ENCODE results near the gene AOC1.

DNA sequence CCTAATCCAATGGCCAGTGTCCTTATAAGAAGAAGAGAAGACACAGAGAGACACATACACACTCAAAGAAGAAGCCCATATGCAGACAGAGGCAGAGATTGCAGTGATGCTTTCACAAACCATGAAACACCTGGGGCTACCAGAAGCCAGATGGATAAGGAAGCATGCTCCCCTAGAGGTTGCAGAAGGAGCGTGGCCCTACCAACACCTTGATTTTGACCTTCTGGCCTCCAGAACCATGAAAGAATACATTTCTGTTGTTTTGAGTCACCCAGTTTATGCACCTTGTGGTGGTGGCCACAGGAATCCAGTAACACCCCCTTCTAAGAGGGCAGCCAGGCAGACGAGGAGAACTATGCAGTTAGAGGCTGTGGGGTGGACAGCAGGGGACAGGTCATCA is 43.5 kb downstream of the AOC1 start:
- TF ChIP-seq, protein P1, sequence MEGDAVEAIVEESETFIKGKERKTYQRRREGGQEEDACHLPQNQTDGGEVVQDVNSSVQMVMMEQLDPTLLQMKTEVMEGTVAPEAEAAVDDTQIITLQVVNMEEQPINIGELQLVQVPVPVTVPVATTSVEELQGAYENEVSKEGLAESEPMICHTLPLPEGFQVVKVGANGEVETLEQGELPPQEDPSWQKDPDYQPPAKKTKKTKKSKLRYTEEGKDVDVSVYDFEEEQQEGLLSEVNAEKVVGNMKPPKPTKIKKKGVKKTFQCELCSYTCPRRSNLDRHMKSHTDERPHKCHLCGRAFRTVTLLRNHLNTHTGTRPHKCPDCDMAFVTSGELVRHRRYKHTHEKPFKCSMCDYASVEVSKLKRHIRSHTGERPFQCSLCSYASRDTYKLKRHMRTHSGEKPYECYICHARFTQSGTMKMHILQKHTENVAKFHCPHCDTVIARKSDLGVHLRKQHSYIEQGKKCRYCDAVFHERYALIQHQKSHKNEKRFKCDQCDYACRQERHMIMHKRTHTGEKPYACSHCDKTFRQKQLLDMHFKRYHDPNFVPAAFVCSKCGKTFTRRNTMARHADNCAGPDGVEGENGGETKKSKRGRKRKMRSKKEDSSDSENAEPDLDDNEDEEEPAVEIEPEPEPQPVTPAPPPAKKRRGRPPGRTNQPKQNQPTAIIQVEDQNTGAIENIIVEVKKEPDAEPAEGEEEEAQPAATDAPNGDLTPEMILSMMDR (IDR thresholded peaks at IDR 0.05; ENCODE audit: low read length) = peak; percentile 24; the same call in 1 of the 2 replicates
- TF ChIP-seq EZH2 (IDR thresholded peaks at IDR 0.05; ENCODE audit: borderline replicate concordance, low read length) = no peak
